Astrocyte (in vitro differentiated cells and primary cell): ENCODE measurements around the gene CCDC88B.

Source experiments
- EZH2 ChIP-seq: IDR thresholded peaks from 2 replicates; pipeline ENCODE4 v1.6.1; 2012; ENCODE audit warnings: mild to moderate bottlenecking, low read length, inconsistent platforms; ENCODE audit not compliant: insufficient read depth
- TF ChIP-seq, protein P1 (sequence below): IDR thresholded peaks from 2 replicates; pipeline ENCODE4 v1.5.1; 2011; ENCODE audit warnings: low read depth, mild to moderate bottlenecking, inconsistent platforms, low read length, moderate library complexity; ENCODE audit not compliant: insufficient read depth

DNA sequence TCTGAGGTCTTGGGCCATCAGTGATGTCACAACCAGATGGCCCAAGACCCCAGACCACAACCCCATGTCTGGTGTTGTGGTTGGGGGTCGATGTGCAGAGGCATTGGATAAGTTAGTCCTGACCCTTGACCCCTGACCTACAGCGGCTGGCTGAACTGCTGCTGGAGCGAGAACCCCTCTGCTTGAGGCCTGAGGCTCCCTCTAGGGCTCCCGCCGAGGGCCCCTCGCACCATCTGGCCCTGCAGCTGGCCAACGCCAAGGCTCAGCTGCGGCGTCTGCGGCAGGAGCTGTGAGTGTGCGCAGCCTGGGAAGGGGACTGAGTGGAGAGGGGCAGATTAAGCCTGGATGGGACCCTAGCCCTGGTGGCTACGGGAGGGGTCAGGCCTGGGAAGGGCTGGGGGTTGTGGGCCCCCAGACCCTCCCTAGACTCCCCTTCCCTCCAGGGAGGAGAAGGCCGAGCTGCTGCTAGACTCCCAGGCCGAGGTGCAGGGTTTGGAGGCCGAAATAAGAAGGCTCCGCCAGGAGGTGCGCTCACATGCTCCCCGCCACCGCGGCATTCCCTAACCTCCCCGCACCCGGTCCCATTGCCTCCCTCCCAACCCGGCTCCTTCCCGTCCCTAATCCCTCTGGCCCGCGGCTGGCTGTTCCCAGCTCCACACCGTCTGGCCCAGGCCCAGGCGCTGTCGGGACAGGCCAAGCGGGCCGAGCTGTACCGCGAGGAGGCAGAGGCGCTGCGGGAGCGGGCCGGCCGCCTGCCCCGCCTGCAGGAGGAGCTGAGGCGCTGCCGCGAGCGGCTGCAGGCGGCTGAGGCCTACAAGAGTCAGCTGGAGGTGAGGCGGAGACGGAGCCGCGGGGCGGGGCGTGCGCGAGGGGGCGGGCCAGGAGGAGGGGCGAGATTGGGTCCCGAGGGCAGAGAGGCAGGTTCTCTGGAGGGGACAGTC, 2.1 kb downstream of the CCDC88B start:
- TF ChIP-seq, protein P1, sequence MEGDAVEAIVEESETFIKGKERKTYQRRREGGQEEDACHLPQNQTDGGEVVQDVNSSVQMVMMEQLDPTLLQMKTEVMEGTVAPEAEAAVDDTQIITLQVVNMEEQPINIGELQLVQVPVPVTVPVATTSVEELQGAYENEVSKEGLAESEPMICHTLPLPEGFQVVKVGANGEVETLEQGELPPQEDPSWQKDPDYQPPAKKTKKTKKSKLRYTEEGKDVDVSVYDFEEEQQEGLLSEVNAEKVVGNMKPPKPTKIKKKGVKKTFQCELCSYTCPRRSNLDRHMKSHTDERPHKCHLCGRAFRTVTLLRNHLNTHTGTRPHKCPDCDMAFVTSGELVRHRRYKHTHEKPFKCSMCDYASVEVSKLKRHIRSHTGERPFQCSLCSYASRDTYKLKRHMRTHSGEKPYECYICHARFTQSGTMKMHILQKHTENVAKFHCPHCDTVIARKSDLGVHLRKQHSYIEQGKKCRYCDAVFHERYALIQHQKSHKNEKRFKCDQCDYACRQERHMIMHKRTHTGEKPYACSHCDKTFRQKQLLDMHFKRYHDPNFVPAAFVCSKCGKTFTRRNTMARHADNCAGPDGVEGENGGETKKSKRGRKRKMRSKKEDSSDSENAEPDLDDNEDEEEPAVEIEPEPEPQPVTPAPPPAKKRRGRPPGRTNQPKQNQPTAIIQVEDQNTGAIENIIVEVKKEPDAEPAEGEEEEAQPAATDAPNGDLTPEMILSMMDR: no peak
- no peak for TF ChIP-seq EZH2
